Activated CD4-positive, alpha-beta T cell treated with anti-CD3 and anti-CD28 coated beads for 36 hours (primary cell): Measurements from ENCODE around the gene DPH1. TPM values are rescaled to one million over a fixed set of nuclear protein-coding genes. Genes with fewer than 3 reads are reported as not detected.
A peak's percentile ranks its signal among the peaks of the same experiment; 100 is the strongest.
"Not testable (repeated sequence)": the region's sequence is repeated elsewhere in the genome, so short reads cannot be mapped to it uniquely, and the experiment has no call there.

Source experiments
- ATAC-seq: fragments of 200-7000 bp; cut with Tn5 transposase; one replicate; pipeline ENCODE4 v1.10.0; 2021; ENCODE audit warnings: mild to moderate bottlenecking, moderate library complexity
- CTCF ChIA-PET: fragments of 350-600 bp; sonication (Branson Sonifier 250); formaldehyde crosslinking; loops from one replicate; lab custom pipeline; 2021; ENCODE audit warnings: antibody characterized with exemption; lab: Charles Lee
- POLR2A ChIA-PET: fragments of 350-600 bp; sonication (Branson Sonifier 250); formaldehyde crosslinking; loops from one replicate; lab custom pipeline; 2021; ENCODE audit warnings: antibody characterized with exemption, inconsistent platforms; lab: Charles Lee
- DNase-seq: peaks from one replicate; pipeline ENCODE4 v3.0.0-alpha.2; 2020
- H3K27ac Mint-ChIP-seq: one replicate; pipeline ENCODE4 v1.8.0; 2021; ENCODE audit warnings: mixed read lengths
- H3K27me3 Mint-ChIP-seq: one replicate; pipeline ENCODE4 v1.8.0; 2021; ENCODE audit warnings: mixed read lengths
- H3K36me3 Mint-ChIP-seq: one replicate; pipeline ENCODE4 v1.8.0; 2021; ENCODE audit warnings: low read depth, mixed read lengths
- H3K4me1 Mint-ChIP-seq: one replicate; pipeline ENCODE4 v1.8.0; 2021; ENCODE audit warnings: mixed read lengths
- H3K4me3 Mint-ChIP-seq: one replicate; pipeline ENCODE4 v1.8.0; 2021; ENCODE audit warnings: mild to moderate bottlenecking, moderate library complexity, mixed read lengths
- H3K9me3 Mint-ChIP-seq: one replicate; pipeline ENCODE4 v1.8.0; 2021; ENCODE audit warnings: low read depth, mixed read lengths
- intact Hi-C, 2 experiments: fragments of 100-400 bp; cut with DNase I in 1 of 2; cut with micrococcal nuclease in 1 of 2; formaldehyde crosslinking; loops; one replicate each; pipeline versions ENCODE4 v1.14.2 to v1.15.1; 2022 to 2024; cut with DNase I, micrococcal nuclease
- total RNA-seq, 2 experiments: library from RNA; stranded (reverse); gene quantifications; one replicate each; pipeline ENCODE4 v1.2.3, GENCODE V29; 2021

DPH1 gene
- 10 to 100 TPM; 29.1 to 37.0 TPM for total RNA-seq

- Mint-ChIP-seq H3K27ac (peak within 1 kb of the TSS; percentile 78), H3K4me1 (peaks cover 24% of the 10 kb centered on the region), H3K9me3 (no peaks in the 10 kb centered on the region), H3K36me3 (no peaks in the 10 kb centered on the region), H3K27me3 (peaks cover 20% of the 10 kb centered on the region), H3K4me3 (peak within 1 kb of the TSS; percentile 88)
- DNase-seq (peak; percentile 94), ATAC-seq (peak; percentile 91)
- POLR2A ChIA-PET, result interaction anchor here (0.6 to 1.2 kb wide), 4 partner anchors 149 to 570 kb away, joined by 3 to 6 read pairs (median 5); no protein-coding TSS in a partner anchor
- intact Hi-C loops, result loop anchor here (1.0 to 5.0 kb wide), 12 partner anchors 11 to 381 kb away; partner anchors contain the start of genes WDR81 (in 2 of the 2), PRPF8 (in 1 of the 2), RILP (in 1 of the 2) and SMG6 (in 1 of the 2)
- CTCF ChIA-PET, result interaction anchor here (0.5 to 1.1 kb wide), 6 partner anchors 11 to 371 kb away, joined by 3 to 4 read pairs (median 3); no protein-coding TSS in a partner anchor
Measured at GRCh38 chr17:2029911-2030778, at the start of gene DPH1. TSS of gene DPH1 (plus strand) at chr17:2030153. CDS start at chr17:2030170, 17 bp downstream.

GRCh38 chr17:1980665-1981250 lies 49.2 kb upstream of the DPH1 start:
- Mint-ChIP-seq H3K27ac (no peak overlapping the region), H3K9me3 (no peaks in the 10 kb centered on the region), H3K4me3 (no peak overlapping the region), H3K36me3 (no peaks in the 10 kb centered on the region), H3K4me1 (peaks cover 12% of the 10 kb centered on the region), H3K27me3 (peaks cover 4% of the 10 kb centered on the region)
- intact Hi-C loops, result no loop called here
- POLR2A ChIA-PET, result no interaction called here
- CTCF ChIA-PET, result interaction anchor here (0.6 to 0.7 kb wide), 2 partner anchors 188 to 224 kb away, joined by 3 read pairs; no protein-coding TSS in a partner anchor
- no peak for DNase-seq
- no peak for ATAC-seq

GRCh38 chr17:1982793-1983366 lies 47.1 kb upstream of the DPH1 start:
- H3K4me3 Mint-ChIP-seq, intact Hi-C loops, CTCF ChIA-PET, H3K9me3 Mint-ChIP-seq, H3K36me3 Mint-ChIP-seq, POLR2A ChIA-PET, H3K27ac Mint-ChIP-seq, ATAC-seq, DNase-seq, H3K27me3 Mint-ChIP-seq, H3K4me1 Mint-ChIP-seq: not testable (repeated sequence)

- H3K27ac Mint-ChIP-seq, result no peak overlapping the region
- DNase-seq (no peak), ATAC-seq (no peak)
- no peaks in the 10 kb centered on the region for H3K36me3 Mint-ChIP-seq
- H3K4me1 Mint-ChIP-seq, result no peaks in the 10 kb centered on the region
- H3K27me3 Mint-ChIP-seq, result no peaks in the 10 kb centered on the region
- POLR2A ChIA-PET, result no interaction called here
- H3K4me3 Mint-ChIP-seq, result no peak overlapping the region
- no peaks in the 10 kb centered on the region for H3K9me3 Mint-ChIP-seq
- intact Hi-C loops, result no loop called here
- CTCF ChIA-PET, result interaction anchor here (0.7 kb wide), 1 partner anchor 26 kb away, joined by 3 read pairs; no protein-coding TSS in a partner anchor
Measured at GRCh38 chr17:1985093-1985492, 44.9 kb upstream of the DPH1 start.

- POLR2A ChIA-PET, result no interaction called here
- Mint-ChIP-seq H3K27ac (no peak overlapping the region), H3K36me3 (no peaks in the 10 kb centered on the region), H3K27me3 (no peaks in the 10 kb centered on the region), H3K4me1 (no peaks in the 10 kb centered on the region), H3K9me3 (no peaks in the 10 kb centered on the region), H3K4me3 (no peak overlapping the region)
- CTCF ChIA-PET, result interaction anchor here (0.7 to 1.4 kb wide), 2 partner anchors 13 to 26 kb away, joined by 3 to 4 read pairs; no protein-coding TSS in a partner anchor
- intact Hi-C loops, result no loop called here
- no peak for ATAC-seq
- no peak for DNase-seq
Measured at GRCh38 chr17:1985686-1986085, 44.3 kb upstream of the DPH1 start.

GRCh38 chr17:1986783-1987451 lies 43.0 kb upstream of the DPH1 start:
- H3K9me3 Mint-ChIP-seq, result no peaks in the 10 kb centered on the region
- H3K36me3 Mint-ChIP-seq, result no peaks in the 10 kb centered on the region
- CTCF ChIA-PET, result interaction anchor here (0.5 to 1.4 kb wide), 2 partner anchors 14 to 115 kb away, joined by 3 to 4 read pairs; no protein-coding TSS in a partner anchor
- POLR2A ChIA-PET, result no interaction called here
- no peak overlapping the region for H3K27ac Mint-ChIP-seq
- no peaks in the 10 kb centered on the region for H3K4me1 Mint-ChIP-seq
- H3K27me3 Mint-ChIP-seq, result peaks cover 1% of the 10 kb centered on the region
- ATAC-seq (no peak), DNase-seq (no peak)
- intact Hi-C loops, result no loop called here
- H3K4me3 Mint-ChIP-seq, result no peak overlapping the region

- Mint-ChIP-seq H3K36me3 (no peaks in the 10 kb centered on the region), H3K4me1 (no peaks in the 10 kb centered on the region), H3K9me3 (no peaks in the 10 kb centered on the region), H3K27ac (no peak overlapping the region), H3K27me3 (peaks cover 1% of the 10 kb centered on the region), H3K4me3 (no peak overlapping the region)
- ChIA-PET POLR2A (no interaction called here), CTCF (interaction anchor here (0.7 kb wide), 1 partner anchor 192 kb away, joined by 3 read pairs; no protein-coding TSS in a partner anchor)
- intact Hi-C loops, result no loop called here
- no peak for DNase-seq
- no peak for ATAC-seq
Measured at GRCh38 chr17:1989135-1989534, 40.8 kb upstream of the DPH1 start.

GRCh38 chr17:1992541-1992940 lies 37.4 kb upstream of the DPH1 start:
- H3K4me3 Mint-ChIP-seq, result no peak overlapping the region
- ATAC-seq (no peak), DNase-seq (no peak)
- no peaks in the 10 kb centered on the region for H3K36me3 Mint-ChIP-seq
- peaks cover 17% of the 10 kb centered on the region for H3K27me3 Mint-ChIP-seq
- intact Hi-C loops, result no loop called here
- H3K27ac Mint-ChIP-seq, result no peak overlapping the region
- CTCF ChIA-PET, result no interaction called here
- POLR2A ChIA-PET, result no interaction called here
- no peaks in the 10 kb centered on the region for H3K9me3 Mint-ChIP-seq
- H3K4me1 Mint-ChIP-seq, result no peaks in the 10 kb centered on the region

GRCh38 chr17:1994707-1995106 lies 35.2 kb upstream of the DPH1 start:
- H3K36me3 Mint-ChIP-seq, result no peaks in the 10 kb centered on the region
- H3K27me3 Mint-ChIP-seq, result peaks cover 25% of the 10 kb centered on the region
- intact Hi-C loops, result no loop called here
- POLR2A ChIA-PET, result no interaction called here
- H3K4me1 Mint-ChIP-seq, result no peaks in the 10 kb centered on the region
- CTCF ChIA-PET, result interaction anchor here (0.6 kb wide), 1 partner anchor 9 kb away, joined by 3 read pairs; no protein-coding TSS in a partner anchor
- ATAC-seq, result no peak
- no peak overlapping the region for H3K4me3 Mint-ChIP-seq
- DNase-seq, result no peak
- H3K27ac Mint-ChIP-seq, result no peak overlapping the region
- H3K9me3 Mint-ChIP-seq, result no peaks in the 10 kb centered on the region

- Mint-ChIP-seq H3K27ac (no peak overlapping the region), H3K9me3 (no peaks in the 10 kb centered on the region), H3K4me3 (no peak overlapping the region), H3K36me3 (no peaks in the 10 kb centered on the region), H3K4me1 (no peaks in the 10 kb centered on the region), H3K27me3 (peaks cover 25% of the 10 kb centered on the region)
- ATAC-seq (no peak), DNase-seq (no peak)
- CTCF ChIA-PET, result interaction anchor here (0.7 kb wide), 1 partner anchor 385 kb away, joined by 6 read pairs; no protein-coding TSS in a partner anchor
- POLR2A ChIA-PET, result no interaction called here
- intact Hi-C loops, result no loop called here
Measured at GRCh38 chr17:1995321-1995892, 34.5 kb upstream of the DPH1 start.
